K562 (cell line): ENCODE measurements around the gene CA7. TPM values are rescaled to one million over a fixed set of nuclear protein-coding genes. Genes with fewer than 3 reads are reported as not detected.

Experiments used
- ADNP ChIP-seq: fragments of 200-800 bp; sonication (Bioruptor generic); IDR thresholded peaks from 2 replicates; pipeline ENCODE4 v1.6.1; 2016; ENCODE audit warnings: missing genetic modification characterization, missing compliant biosample characterization
- BCOR ChIP-seq: fragments of 450-650 bp; IDR thresholded peaks from 2 replicates; pipeline ENCODE4 v1.6.1; 2016
- CBX1 ChIP-seq: sonication (generic); IDR thresholded peaks from 2 replicates; pipeline ENCODE4 v1.6.1; 2016; ENCODE audit warnings: antibody characterized with exemption, low read depth, mild to moderate bottlenecking
- CBX3 ChIP-seq, 2 experiments: IDR thresholded peaks; 1 replicate in 1 of 2; 2 replicates in 1 of 2; pipeline ENCODE4 v1.6.1; 2012; ENCODE audit warnings: inconsistent platforms in 2 of 2, low read length in 2 of 2, borderline replicate concordance in 1 of 2, control low read depth in 1 of 2
- CC2D1A ChIP-seq: fragments of 450-650 bp; IDR thresholded peaks from 2 replicates; pipeline ENCODE4 v1.6.1; 2017; ENCODE audit warnings: mild to moderate bottlenecking
- HDAC1 ChIP-seq, 2 experiments: fragments of 450-650 bp; IDR thresholded peaks; 2 replicates each; pipeline ENCODE4 v1.6.1; 2016 to 2017; ENCODE audit warnings: inconsistent platforms in 1 of 2, mild to moderate bottlenecking in 1 of 2, moderate library complexity in 1 of 2
- HDAC2 ChIP-seq: fragments of 450-650 bp; IDR thresholded peaks from 2 replicates; pipeline ENCODE4 v1.6.1; 2016; ENCODE audit warnings: mild to moderate bottlenecking
- KDM1A ChIP-seq, 2 experiments: fragments of 450-650 bp; IDR thresholded peaks; 2 replicates each; pipeline ENCODE4 v1.6.1; 2016; ENCODE audit warnings: mild to moderate bottlenecking in 2 of 2
- KDM5B ChIP-seq: fragments of 200-600 bp; sonication (generic); IDR thresholded peaks from 2 replicates; pipeline ENCODE4 v1.6.1; 2012; ENCODE audit warnings: low read depth, mild to moderate bottlenecking, moderate library complexity, low read length, control low read depth, inconsistent platforms; ENCODE audit not compliant: insufficient replicate concordance
- NR1H2 ChIP-seq: sonication (generic); formaldehyde crosslinking; IDR thresholded peaks from 2 replicates; pipeline ENCODE4 v1.4.0; 2020; ENCODE audit warnings: mild to moderate bottlenecking, missing genetic modification reagents
- RCOR1 ChIP-seq, 2 experiments: IDR thresholded peaks; 2 replicates each; pipeline ENCODE4 v1.6.1; 2012; ENCODE audit warnings: low read depth in 2 of 2, low read length in 2 of 2, borderline replicate concordance in 1 of 2, improper control_type of control experiment in 1 of 2
- SMARCA5 ChIP-seq: fragments of 450-650 bp; IDR thresholded peaks from 2 replicates; pipeline ENCODE4 v1.6.1; 2016
- TCF7L2 ChIP-seq: fragments of 150-350 bp; IDR thresholded peaks from 2 replicates; pipeline ENCODE4 v1.6.1; 2016; ENCODE audit warnings: low read depth, mild to moderate bottlenecking, low read length, moderate library complexity
- ZFPM2 ChIP-seq: fragments of 250-450 bp; sonication (Bioruptor Pico); IDR thresholded peaks from 2 replicates; pipeline ENCODE4 v1.5.1; 2022; ENCODE audit warnings: mild to moderate bottlenecking
- ZNF75A ChIP-seq: fragments of 450-650 bp; formaldehyde crosslinking; IDR thresholded peaks from 2 replicates; pipeline ENCODE4 v1.4.0; 2020; ENCODE audit warnings: mild to moderate bottlenecking
- polyA plus RNA-seq, 8 experiments: library from polyadenylated mRNA; depleted of rRNA in 4 of 8; stranded (reverse) in 5 of 8; unstranded in 3 of 8; fragments of >200 nt; fragmentation: Nextera tagmentation in 2 of 8; fragmentation: Illumina TruSeq in 1 of 8; extraction: Ambion mirVana in 2 of 8; extraction: Trizol in 1 of 8; gene quantifications; 2 replicates each; pipeline versions ENCODE4 v1.2.1 to v1.2.3, GENCODE V29; 2011 to 2014; ENCODE audit warnings: inconsistent platforms in 1 of 8, missing spikeins in 1 of 8
- total RNA-seq, 7 experiments: library from RNA; depleted of rRNA in 6 of 7; stranded (reverse); fragments of >200 nt in 6 of 7; fragmentation: Illumina TruSeq in 2 of 7; extraction: Trizol in 2 of 7; gene quantifications; 2 replicates each; pipeline versions ENCODE4 v1.2.1 to v1.2.3, GENCODE V29; 2011 to 2021; ENCODE audit warnings: low replicate concordance in 1 of 7

Gene CA7
- total and polyA plus RNA-seq, 9 of the 15 experiments (the other 6 are each of a cell fraction or from before 2014, with no cell fraction given) = 0.03 to 0.07 (median 0.05) TPM; not detected in 5

- TF ChIP-seq HDAC1 (IDR thresholded peaks at IDR 0.05) = peak in 1 of 2 experiments; percentile 38; a peak in 1 of 4 replicates
- TF ChIP-seq SMARCA5 = peak; percentile 95
- peak; percentile 97 for TF ChIP-seq HDAC2
- TF ChIP-seq CC2D1A = no peak
- TF ChIP-seq TCF7L2 = no peak
- TF ChIP-seq KDM1A (IDR thresholded peaks at IDR 0.05) = peak; percentile 91 to 97
- peak; percentile 99 for TF ChIP-seq BCOR
- TF ChIP-seq ADNP (tag) = peak; percentile 100
- peak; percentile 96 for TF ChIP-seq CBX1
- peak in 1 of 2 experiments; percentile 91; a peak in 3 of 4 replicates for TF ChIP-seq RCOR1 (IDR thresholded peaks at IDR 0.05; ENCODE audit: borderline replicate concordance in 1 of 2, low read depth in 2 of 2, low read length in 2 of 2)
- peak; percentile 62; the same call in 1 of the 2 replicates for TF ChIP-seq NR1H2 (CRISPR knock-in tag)
- no peak for TF ChIP-seq KDM5B
- no peak; the same call in 1 of the 2 replicates for TF ChIP-seq ZNF75A (CRISPR knock-in tag)
- no peak for TF ChIP-seq ZFPM2 (CRISPR knock-in tag)
- peak in 1 of 2 experiments; percentile 85; a peak in 2 of 3 replicates for TF ChIP-seq CBX3 (IDR thresholded peaks at IDR 0.05; ENCODE audit: borderline replicate concordance in 1 of 2, low read length in 2 of 2)
Observed at GRCh38 chr16:66898933-66899309, 54.7 kb downstream of the CA7 start (continued).
